A549 treated with DMSO at 1 μM for 4 hours (cell line): Measurements from ENCODE around the gene TMEM259. TPM values are rescaled to one million over a fixed set of nuclear protein-coding genes. Genes with fewer than 3 reads are reported as not detected.

Source experiments
- total RNA-seq: library from RNA; stranded (reverse); fragments of 200-300 nt; extraction: Qiagen RNA extraction; gene quantifications from 5 replicates; pipeline ENCODE4 v1.2.3, GENCODE V29; 2022; ENCODE audit warnings: low read depth

Gene TMEM259
- 72.8 to 115 TPM (median 101 TPM) in 5 replicates for total RNA-seq

GRCh38 chr19:1020868-1021425 lies at the start of gene TMEM259:
Gene TMEM259, minus strand, starts transcription at chr19:1021123. Its CDS starts 127 bp downstream, at chr19:1020996.

GRCh38 chr19:1066748-1067340 lies 45.9 kb upstream of the TMEM259 start, which contains the start of gene ARHGAP45:
Gene ARHGAP45, plus strand, starts transcription at chr19:1067167. Its CDS starts 239 bp downstream, at chr19:1067406.

DNA sequence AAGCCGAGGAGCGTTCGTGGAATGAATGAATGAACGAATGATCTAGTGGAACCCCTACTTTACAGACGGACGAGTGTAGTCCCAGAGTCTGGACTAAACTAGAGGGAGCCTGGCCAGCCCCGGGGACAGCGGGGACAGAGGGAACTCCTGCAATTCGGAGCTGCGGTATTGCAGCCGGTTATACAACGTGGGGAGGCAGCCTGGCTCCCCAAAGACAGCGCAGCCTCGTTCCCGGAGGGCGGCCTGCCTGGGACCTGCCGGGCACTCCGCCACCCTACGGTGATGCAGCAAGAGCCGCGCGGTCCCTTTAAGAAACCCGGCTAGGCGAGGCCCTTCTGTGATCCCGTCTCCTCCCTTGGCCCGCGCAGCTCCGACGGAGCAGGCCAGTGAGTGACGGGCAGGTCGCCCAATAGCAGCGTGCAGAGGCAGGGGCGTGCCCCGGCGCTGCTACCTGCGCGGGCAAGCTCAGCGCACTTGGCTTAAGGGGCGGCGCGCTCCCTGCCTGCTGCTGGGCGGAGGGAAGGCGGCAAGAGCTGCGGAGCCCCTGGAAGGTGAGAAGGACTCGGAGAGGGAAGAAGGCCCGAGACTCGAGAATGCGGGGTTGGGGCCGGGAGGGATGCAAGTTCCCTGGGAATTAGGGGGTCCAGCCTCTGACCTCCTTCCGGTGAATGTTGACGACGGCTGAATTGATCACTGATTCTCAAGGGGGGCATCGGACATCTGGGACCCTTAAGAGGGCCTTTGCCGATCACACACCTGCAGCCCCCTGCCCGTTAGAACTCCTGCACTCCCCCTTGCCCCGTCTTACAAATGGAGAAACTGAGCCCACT lies 18.9 kb upstream of the TMEM259 start, which contains the start of gene ABCA7:
ABCA7 (plus strand) TSS at position 462 of the 830 bp plus-strand sequence. CDS start 1,255 bp downstream, outside the sequence.

DNA sequence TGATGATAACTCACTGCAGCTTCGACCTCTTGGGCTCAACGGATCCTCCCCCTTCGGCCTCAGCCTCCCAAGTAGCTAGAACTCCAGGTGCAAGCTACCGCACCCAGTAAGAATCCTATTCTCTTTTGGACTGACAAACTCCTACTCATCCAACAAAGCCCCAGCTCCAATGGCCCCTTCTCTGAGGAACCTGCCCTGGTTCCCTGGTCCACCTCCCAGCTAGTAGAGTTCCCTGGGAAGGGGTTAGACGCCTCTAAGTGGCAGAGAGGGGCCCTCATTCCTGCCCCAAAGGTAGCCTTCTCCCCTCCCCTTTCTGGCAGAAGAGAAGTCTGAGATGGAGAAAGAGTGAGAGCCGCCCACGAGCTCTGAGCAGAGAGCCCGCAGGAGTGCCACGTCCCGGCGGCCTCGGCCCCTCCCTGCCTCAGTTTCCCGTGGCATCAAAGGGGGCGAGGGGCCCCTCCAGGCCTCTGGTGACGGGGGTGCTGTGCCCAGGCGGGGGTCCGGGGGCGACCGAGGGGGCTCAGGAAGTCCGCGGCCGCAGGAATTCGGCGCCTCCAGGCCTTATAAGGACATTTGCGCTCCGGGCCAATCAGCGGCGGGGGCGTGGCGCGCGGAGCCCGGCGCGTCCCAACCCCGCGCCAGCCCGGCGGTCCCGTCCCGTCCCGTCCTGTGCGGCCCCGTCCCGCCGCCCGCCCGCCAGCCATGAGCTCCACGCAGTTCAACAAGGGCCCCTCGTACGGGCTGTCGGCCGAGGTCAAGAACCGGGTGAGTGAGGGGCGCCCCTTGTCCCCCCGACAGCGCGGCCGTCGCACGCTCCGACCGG lies 5.2 kb upstream of the TMEM259 start, which contains the start of gene CNN2:
CNN2 (plus strand) TSS at position 649 of the 823 bp plus-strand sequence; CDS start at position 703, 54 bp downstream.

GRCh38 chr19:1000095-1000494 lies 20.8 kb downstream of the TMEM259 start, which contains the start of gene GRIN3B:
Gene GRIN3B, plus strand, starts transcription at chr19:1000419. Its CDS starts 19 bp downstream, at chr19:1000438.

GRCh38 chr19:984165-984967 lies 36.6 kb downstream of the TMEM259 start, which contains the start of gene WDR18:
Gene WDR18, plus strand, starts transcription at chr19:984345. Its CDS starts 9 bp downstream, at chr19:984354.

Other genes starting within 250 kb of the TMEM259 start
- gene PTBP1, start 223.7 kb downstream of the TMEM259 start, total RNA-seq, result 222 to 238 TPM (median 234 TPM) in 5 replicates
- 1.9 to 4.8 TPM (median 3.8 TPM) in 5 replicates for gene PLPPR3, start 199.2 kb downstream of the TMEM259 start, total RNA-seq
- gene AZU1, start 193.3 kb downstream of the TMEM259 start, total RNA-seq, result 0.14 to 0.34 TPM (median 0.22 TPM) in 4 of 5 replicates, not detected in the other
- 0.24 to 0.36 TPM (median 0.28 TPM) in 5 replicates for gene PRTN3, start 180.1 kb downstream of the TMEM259 start, total RNA-seq
- gene ELANE, start 168.8 kb downstream of the TMEM259 start, total RNA-seq, result 0.13 to 0.17 TPM (median 0.14 TPM) in 3 of 5 replicates, not detected in the others
- 8.2 to 19.0 TPM (median 16.7 TPM) in 5 replicates for gene CFD, start 161.5 kb downstream of the TMEM259 start, total RNA-seq
- gene MED16, start 127.9 kb downstream of the TMEM259 start, total RNA-seq, result 10.9 to 20.5 TPM (median 18.7 TPM) in 5 replicates
- not detected in 5 replicates for gene RNU6-9, start 127.6 kb downstream of the TMEM259 start, total RNA-seq
- gene R3HDM4, start 107.9 kb downstream of the TMEM259 start, total RNA-seq, result 27.2 to 42.8 TPM (median 35.9 TPM) in 5 replicates
- 0.17 to 0.43 TPM (median 0.30 TPM) in 5 replicates for gene KISS1R, start 103.8 kb downstream of the TMEM259 start, total RNA-seq
- 3.3 to 6.5 TPM (median 5.0 TPM) in 5 replicates for gene ARID3A, start 95.1 kb downstream of the TMEM259 start, total RNA-seq
- 48.6 to 71.6 TPM (median 65.8 TPM) in 5 replicates for gene WDR18, start 36.8 kb downstream of the TMEM259 start, total RNA-seq
- gene GRIN3B, start 20.7 kb downstream of the TMEM259 start, total RNA-seq, result 1.1 to 2.9 TPM (median 2.4 TPM) in 5 replicates
- gene RNU6-2, start 399 bp upstream of the TMEM259 start, total RNA-seq, result not detected in 5 replicates
- 48.4 to 58.7 TPM (median 53.6 TPM) in 5 replicates for gene CNN2, start 5.5 kb upstream of the TMEM259 start, total RNA-seq
- gene ABCA7, start 19.0 kb upstream of the TMEM259 start, total RNA-seq, result 4.6 to 9.3 TPM (median 8.6 TPM) in 5 replicates
- gene ARHGAP45, start 46.0 kb upstream of the TMEM259 start, total RNA-seq, result 1.1 to 2.0 TPM (median 1.9 TPM) in 5 replicates
- 197 to 246 TPM (median 217 TPM) in 5 replicates for gene POLR2E, start 74.3 kb upstream of the TMEM259 start, total RNA-seq
- 425 to 478 TPM (median 449 TPM) in 5 replicates for gene GPX4, start 82.9 kb upstream of the TMEM259 start, total RNA-seq
- gene SBNO2, start 153.1 kb upstream of the TMEM259 start, total RNA-seq, result 31.3 to 51.9 TPM (median 45.6 TPM) in 5 replicates
- gene STK11, start 184.7 kb upstream of the TMEM259 start, total RNA-seq, result 31.5 to 40.8 TPM (median 39.5 TPM) in 5 replicates
- 2.3 to 4.0 TPM (median 3.7 TPM) in 5 replicates for gene CBARP, start 216.9 kb upstream of the TMEM259 start, total RNA-seq
- 82.4 to 163 TPM (median 149 TPM) in 5 replicates for gene ATP5F1D, start 220.6 kb upstream of the TMEM259 start, total RNA-seq
- gene MIDN, start 227.5 kb upstream of the TMEM259 start, total RNA-seq, result 42.1 to 48.9 TPM (median 48.2 TPM) in 5 replicates
- 89.0 to 226 TPM (median 98.8 TPM) in 5 replicates for gene CIRBP, start 248.2 kb upstream of the TMEM259 start, total RNA-seq